ENCODE measurements around the gene CCDC33. TPM values are rescaled to one million over a fixed set of nuclear protein-coding genes. Genes with fewer than 3 reads are reported as not detected.

CCDC33 gene
- total RNA-seq, 1 donor from 2014 or later, result not detected

DNA sequence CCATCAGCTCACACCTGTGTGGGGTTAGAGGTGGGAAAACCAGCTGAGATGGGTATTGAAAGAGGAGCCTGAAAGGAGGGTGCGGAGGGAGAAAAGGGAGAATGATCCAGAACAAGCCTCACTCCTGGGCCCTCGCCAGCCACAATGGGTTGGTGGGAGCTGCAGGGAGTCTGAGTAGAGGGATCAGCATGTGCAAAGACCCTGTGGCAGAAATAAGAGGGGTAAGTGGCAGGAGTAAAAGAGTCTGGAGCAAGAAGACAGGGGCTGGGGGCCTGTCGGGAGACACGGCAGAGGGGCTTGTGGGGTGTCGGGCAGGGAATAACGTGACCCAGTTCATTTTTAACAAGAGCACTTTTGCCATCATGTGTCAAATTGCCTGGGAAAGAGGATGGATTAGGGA, 34.0 kb downstream of the CCDC33 start:
- DNase-seq (ENCODE audit: low read depth), result no peak
- TF ChIP-seq, protein P1, sequence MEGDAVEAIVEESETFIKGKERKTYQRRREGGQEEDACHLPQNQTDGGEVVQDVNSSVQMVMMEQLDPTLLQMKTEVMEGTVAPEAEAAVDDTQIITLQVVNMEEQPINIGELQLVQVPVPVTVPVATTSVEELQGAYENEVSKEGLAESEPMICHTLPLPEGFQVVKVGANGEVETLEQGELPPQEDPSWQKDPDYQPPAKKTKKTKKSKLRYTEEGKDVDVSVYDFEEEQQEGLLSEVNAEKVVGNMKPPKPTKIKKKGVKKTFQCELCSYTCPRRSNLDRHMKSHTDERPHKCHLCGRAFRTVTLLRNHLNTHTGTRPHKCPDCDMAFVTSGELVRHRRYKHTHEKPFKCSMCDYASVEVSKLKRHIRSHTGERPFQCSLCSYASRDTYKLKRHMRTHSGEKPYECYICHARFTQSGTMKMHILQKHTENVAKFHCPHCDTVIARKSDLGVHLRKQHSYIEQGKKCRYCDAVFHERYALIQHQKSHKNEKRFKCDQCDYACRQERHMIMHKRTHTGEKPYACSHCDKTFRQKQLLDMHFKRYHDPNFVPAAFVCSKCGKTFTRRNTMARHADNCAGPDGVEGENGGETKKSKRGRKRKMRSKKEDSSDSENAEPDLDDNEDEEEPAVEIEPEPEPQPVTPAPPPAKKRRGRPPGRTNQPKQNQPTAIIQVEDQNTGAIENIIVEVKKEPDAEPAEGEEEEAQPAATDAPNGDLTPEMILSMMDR (IDR thresholded peaks at IDR 0.05; ENCODE audit: insufficient read depth, low read length, severe bottlenecking), result no peak
- no peaks in the 10 kb centered on the region for H3K36me3 ChIP-seq (ENCODE audit: control insufficient read depth, insufficient read depth, low read length)
- H3K4me3 ChIP-seq (ENCODE audit: low read depth, low read length), result no peak overlapping the region
- FAIRE-seq, result no peak
- H3K27me3 ChIP-seq (ENCODE audit: control insufficient read depth, insufficient read depth, low read length), result peaks cover 11% of the 10 kb centered on the region

DNA sequence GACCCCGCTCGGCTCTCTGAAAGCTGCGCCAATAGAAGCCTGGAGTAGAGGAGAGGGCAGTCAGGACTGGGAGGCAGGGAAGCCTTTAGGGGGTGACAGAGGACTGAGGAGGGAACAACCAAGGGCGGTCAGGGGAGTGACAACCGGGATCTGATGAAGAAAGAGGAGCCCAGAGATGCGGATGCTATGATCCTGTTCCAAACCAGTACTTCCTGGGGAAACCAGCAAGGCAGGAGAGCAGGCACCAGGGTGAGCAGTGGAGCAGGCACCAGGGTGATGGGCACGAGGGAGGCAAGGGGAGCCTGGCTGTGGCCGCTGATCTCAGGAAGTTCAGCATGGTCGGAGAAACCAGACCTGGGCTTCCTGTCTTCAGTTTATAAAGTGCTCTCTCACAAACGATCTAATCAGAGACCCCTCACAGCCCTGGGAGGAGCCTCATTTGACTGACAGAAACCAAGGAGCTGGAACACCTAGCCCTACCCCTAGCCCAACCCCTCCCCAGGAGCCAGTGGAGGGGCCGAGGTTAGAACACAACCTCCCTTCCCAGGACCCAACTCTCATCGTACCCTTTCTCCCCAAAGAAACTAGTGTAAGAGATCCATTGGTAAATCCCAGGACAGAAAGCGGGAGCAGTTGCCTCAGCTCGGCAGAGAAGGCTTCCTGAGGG, 34.9 kb downstream of the CCDC33 start:
- Histone ChIP-seq H3K4me3 (ENCODE audit: low read depth, low read length) (no peak overlapping the region), H3K36me3 (ENCODE audit: control insufficient read depth, insufficient read depth, low read length) (no peaks in the 10 kb centered on the region), H3K27me3 (ENCODE audit: control insufficient read depth, insufficient read depth, low read length) (peaks cover 11% of the 10 kb centered on the region)
- TF ChIP-seq, protein P1 (IDR thresholded peaks at IDR 0.05; ENCODE audit: insufficient read depth, low read length, severe bottlenecking), result no peak
- FAIRE-seq, result no peak
- no peak for DNase-seq (ENCODE audit: low read depth)

DNA sequence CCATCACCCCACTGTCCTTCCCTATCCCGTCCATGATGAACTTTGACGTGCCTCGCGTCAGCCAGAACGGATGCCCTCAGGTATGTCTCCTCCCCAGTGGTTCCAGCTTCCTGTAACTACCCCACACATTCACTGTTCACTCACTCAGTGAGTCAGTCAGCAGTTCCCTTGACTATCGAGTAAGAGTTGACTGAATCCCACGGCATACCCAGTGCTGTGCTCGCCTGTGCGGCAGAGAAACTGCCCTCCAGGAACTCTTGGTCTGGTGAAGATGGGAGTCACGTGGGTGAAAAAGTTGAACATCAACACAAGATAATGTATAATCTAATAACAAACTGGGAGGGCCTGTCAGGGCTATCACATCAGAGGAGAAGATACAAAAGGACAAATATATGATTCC, 36.7 kb downstream of the CCDC33 start:
- FAIRE-seq, result no peak
- H3K36me3 ChIP-seq (ENCODE audit: control insufficient read depth, insufficient read depth, low read length), result no peaks in the 10 kb centered on the region
- peaks cover 13% of the 10 kb centered on the region for H3K27me3 ChIP-seq (ENCODE audit: control insufficient read depth, insufficient read depth, low read length)
- TF ChIP-seq, protein P1 (IDR thresholded peaks at IDR 0.05; ENCODE audit: insufficient read depth, low read length, severe bottlenecking), result no peak
- peak; percentile 25 for DNase-seq (ENCODE audit: low read depth)
- H3K4me3 ChIP-seq (ENCODE audit: low read depth, low read length), result no peak overlapping the region

DNA sequence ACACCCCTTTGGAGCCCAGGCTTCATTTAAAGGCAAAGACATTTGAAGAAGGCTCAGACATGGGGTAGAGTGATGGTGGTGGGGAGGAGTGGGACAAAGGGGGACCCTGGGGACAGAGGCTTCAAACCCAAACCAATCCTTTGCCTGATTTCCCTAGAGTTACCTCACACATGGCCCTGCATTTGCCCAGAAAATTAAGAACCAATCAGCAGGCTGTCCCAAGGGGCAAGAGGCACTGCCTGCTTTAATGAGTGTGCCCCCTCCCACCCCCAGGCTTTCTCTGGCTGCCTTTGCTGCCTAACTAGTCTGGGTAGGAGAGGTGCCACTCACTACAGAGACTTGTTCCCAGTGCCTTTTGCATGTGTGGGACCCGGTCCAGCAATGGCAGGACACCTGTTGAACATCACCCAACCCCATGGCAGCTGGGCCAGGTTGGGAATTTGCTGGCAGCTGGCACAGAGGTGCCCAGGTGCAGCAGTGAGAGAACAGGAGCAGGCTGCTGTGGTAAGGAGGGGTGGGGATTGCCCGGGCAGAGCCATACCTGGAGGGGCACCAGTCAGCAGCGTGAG, 38.4 kb downstream of the CCDC33 start:
- TF ChIP-seq, protein P1 (IDR thresholded peaks at IDR 0.05; ENCODE audit: insufficient read depth, low read length, severe bottlenecking), result no peak
- Histone ChIP-seq H3K27me3 (ENCODE audit: control insufficient read depth, insufficient read depth, low read length) (peaks cover 14% of the 10 kb centered on the region), H3K4me3 (ENCODE audit: low read depth, low read length) (no peak overlapping the region), H3K36me3 (ENCODE audit: control insufficient read depth, insufficient read depth, low read length) (no peaks in the 10 kb centered on the region)
- FAIRE-seq, result no peak
- no peak for DNase-seq (ENCODE audit: low read depth)

DNA sequence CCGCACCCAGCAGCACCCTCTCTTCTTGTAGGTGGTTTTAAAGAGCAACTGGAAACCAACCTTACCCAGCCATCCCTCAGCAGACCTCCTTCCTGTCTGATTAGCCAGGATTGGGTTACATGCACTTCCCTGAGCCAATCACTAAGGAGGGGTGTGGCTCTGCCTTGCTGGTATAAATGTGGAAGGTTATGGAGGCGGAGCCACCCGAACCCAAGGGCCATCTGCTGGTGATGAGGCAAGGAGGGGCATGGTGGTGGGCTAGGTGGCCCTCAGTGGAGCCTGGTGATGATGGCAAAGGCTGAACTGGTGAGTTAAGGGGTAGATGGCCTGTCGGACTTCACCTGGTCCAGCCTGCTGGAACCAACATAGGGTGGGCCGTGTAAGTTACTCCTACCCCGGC, 39.8 kb downstream of the CCDC33 start:
- peak; percentile 83 for FAIRE-seq

More for the DNA sequence above, 39.8 kb downstream of the CCDC33 start:
- Histone ChIP-seq H3K27me3 (ENCODE audit: control insufficient read depth, insufficient read depth, low read length) (peaks cover 13% of the 10 kb centered on the region), H3K4me3 (ENCODE audit: low read depth, low read length) (no peak overlapping the region), H3K36me3 (ENCODE audit: control insufficient read depth, insufficient read depth, low read length) (no peaks in the 10 kb centered on the region)
- no peak for DNase-seq (ENCODE audit: low read depth)
- TF ChIP-seq, protein P1 (IDR thresholded peaks at IDR 0.05; ENCODE audit: insufficient read depth, low read length, severe bottlenecking), result no peak

All from bronchial epithelial cell (primary cell).